HG02588 (cell line): ENCODE measurements around the gene CD2AP.
"Not testable (repeated sequence)": the region's sequence is repeated elsewhere in the genome, so short reads cannot be mapped to it uniquely, and the experiment has no call there.

Experiments
- ATAC-seq: cut with Tn5 transposase; IDR thresholded peaks from one replicate; pipeline ENCODE4 v1.9.1; 2021; ENCODE audit warnings: mild to moderate bottlenecking, moderate library complexity; ENCODE audit not compliant: unreplicated experiment

CD2AP gene

DNA sequence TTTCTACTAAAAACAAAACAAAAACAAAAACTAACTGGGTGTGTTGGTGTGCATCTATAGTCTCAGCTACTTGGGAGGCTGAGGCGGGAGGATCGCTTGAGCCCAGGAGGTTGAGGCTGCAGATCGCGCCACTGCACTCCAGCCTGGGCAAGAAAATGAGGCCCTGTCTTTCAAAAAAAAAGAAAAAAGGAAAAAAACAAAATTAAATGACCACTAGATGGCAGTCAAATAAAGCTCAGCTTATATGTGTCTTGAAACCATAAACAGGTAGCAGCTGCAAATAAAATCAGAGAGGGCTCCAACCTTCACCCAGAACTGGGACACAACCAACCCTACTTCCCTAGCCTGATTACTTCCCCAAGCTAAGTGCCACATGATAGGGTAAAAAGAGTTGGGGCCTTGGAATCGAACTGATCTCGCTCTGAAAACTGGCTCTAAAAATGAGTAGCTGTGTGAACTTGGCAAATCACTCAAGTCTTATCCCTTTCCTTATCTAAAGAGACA is 153.7 kb downstream of the CD2AP start:
- ATAC-seq: no peak

DNA sequence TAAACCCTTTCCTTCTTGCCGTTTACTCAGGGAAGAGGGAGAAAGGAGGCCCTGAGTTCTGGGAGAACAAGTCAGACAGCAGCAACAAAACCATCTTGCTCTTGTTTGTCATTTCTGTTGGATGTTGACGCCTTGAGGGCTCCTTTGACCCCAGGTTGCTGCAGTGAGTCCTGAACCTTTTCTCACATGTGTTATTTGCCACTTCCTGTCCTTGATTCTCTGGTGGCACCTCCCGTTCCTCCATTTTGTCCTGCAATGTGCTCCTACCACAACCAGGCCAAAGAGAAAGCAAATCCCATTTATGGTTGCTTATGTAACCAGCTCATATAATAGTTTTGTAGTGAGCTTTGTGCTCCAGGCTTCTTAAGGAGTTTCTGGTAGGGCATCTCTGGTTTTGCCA is 154.2 kb downstream of the CD2AP start:
- ATAC-seq: no peak

DNA sequence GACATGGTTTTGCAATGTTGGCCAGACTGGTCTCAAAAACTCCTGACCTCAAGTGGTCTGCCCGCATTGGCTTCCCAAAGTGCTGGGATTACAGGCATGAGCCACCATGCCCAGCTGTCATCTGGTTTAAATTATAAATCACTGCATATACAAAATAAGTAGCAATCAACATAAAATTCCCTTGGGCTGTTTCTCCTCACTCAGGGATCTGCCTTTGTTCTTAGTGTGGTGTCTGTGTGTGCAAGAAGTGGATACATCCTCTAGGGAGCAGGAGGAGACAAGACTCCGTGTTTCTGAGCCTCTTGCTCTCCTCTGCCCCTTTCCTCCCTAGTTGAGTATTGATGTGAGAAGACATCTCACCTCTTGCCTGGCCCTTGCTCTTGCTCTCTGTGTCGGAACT is 155.6 kb downstream of the CD2AP start:
- no peak for ATAC-seq

DNA sequence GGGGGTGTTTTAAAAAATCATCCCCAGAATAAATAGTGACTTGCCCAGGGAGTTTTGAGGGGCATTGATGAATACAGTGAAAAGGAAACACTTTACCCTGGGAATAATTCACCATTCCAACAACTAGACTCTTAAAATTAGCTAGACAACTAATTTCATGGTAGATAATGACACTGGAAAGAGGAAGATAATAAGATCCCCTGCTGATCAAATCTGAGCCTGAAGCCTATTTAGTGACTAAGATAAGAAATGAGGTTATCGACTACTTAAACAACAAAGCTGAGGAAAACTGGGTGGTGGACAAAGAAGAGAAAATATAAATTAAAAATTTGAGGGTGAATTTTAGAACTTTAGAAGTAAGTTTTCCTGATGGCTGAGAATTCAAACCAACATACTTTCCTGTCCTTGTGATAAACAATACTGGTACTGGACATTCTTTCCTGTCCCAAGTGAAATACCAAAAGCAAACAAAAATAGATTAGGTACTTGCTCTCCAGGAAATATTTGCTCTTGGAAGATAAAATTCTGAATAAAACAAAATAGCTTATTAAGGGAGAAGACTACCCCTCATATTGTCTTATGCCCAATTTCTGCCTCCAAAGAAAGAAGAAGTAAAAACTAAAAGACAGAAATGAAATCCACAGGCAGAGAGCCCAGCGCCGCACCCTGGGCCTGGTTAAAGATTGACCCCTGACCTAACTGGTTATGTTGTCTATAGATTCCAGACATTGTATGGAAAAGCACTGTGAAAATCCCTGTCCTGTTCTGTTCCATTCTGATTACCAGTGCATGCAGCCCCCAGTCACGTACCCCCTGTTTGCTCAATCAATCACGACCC is 156.8 kb downstream of the CD2AP start:
- ATAC-seq: no peak

DNA sequence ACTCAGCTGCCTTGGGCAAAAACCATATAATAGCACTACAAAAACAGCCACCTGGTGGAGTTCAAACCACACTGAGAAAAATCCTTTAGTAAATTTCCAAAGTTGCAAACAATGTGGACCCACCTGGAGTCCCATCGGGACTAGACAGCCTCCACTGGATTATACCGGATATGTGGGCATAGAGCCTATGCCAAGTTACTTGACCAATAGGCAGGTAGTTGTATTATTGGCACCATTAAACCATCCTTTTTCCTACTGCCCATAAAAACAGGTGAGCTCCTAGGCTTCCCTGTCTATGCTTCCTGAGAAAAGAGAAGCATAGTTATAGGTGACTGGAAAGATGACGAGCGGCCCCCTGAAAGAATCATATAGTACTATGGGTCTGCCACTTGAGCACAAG is 169.1 kb downstream of the CD2AP start:
- no peak for ATAC-seq

DNA sequence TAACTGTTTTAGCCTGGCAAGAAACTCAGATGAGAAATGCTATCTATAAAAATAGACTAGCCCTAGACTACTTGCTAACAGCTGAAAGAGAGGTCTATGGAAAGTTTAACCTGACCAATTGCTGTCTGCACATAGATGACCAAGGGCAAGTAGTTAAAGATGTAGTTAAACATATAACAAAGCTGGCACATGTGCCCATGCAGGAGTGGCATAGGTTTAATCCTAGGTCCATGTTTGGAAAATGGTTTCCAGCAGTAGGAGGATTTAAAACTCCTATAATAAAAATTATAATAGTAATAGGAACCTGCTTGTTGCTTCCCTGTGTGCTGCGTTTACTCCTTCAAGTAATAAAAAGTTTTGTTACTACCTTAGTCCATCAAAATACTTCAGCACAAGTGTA is 169.6 kb downstream of the CD2AP start:
- ATAC-seq: no peak

DNA sequence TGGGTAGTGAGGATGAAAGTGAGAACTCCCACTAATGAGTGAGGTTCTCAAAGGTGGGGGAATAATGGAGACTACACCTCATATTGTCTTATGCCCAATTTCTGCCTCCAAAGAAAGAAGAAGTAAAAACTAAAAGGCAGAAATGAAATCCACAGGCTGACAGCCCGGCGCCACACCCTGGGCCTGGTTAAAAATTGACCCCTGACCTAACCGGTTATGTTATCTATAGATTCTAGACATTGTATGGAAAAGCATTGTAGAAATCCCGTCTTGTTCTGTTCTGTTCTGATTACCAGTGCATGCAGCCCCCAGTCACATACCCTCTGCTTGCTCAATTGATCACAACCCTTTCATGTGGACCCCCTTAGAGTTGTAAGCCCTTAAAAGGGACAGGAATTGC is 170.0 kb downstream of the CD2AP start:
- ATAC-seq: not testable (repeated sequence)

DNA sequence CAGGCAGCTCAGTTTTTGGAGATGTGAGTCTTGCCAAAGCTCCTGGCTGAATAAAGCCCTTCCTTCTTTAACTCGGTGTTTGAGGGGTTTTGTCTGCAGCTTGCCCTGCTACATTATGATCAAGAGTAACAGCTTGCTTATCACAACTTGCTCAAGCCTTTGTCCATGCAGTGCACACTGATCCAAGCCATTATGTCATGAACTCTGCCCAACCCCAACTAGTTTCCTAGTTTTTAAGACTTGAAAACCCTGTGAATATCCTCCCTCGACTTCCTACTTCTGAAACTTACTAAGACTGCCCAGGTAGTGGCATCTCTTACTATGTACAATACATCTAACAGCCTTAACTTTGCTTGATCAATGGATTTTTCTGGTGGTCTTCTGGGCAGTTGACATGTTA is 170.4 kb downstream of the CD2AP start:
- ATAC-seq: no peak

DNA sequence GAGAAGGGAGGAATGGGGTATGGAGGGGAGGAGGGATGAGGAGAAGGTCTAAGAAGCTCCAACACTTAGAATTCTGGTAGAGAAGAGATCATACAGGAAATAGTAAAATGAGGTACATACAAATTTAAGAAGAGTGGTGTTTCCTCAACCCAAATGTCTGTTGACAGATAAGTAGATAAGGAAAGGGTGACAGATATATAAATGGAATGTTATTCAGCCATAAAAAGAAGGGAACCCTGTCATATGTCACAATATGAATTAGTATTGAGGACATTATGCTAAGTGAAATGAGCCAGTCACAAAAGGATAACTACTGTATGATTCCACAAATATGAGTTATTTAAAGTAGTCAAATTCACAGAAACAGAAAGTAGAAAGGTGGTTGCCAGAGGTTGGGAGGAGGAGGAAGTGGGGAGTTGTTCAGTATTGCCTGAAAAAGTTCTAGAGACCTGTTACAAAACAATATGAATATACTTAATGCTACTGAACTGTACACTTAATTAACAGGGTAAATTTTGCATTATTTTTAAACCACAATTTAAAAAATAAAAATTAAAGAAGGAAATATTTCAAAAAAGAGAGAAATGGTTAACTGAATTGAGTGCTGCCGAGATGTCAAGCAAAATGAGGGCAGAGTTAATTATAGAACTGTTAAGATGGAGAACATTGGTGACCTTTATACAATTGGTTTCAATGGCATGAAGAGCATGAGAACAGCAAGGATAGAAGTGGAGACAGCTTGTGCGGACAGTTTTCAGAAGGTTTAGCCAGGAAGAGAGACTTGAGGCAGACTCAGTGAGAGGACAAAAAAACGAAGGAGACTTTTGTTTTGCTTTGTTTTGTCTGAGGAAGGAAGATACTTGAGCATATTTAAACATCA is 173.2 kb downstream of the CD2AP start:
- ATAC-seq: no peak

DNA sequence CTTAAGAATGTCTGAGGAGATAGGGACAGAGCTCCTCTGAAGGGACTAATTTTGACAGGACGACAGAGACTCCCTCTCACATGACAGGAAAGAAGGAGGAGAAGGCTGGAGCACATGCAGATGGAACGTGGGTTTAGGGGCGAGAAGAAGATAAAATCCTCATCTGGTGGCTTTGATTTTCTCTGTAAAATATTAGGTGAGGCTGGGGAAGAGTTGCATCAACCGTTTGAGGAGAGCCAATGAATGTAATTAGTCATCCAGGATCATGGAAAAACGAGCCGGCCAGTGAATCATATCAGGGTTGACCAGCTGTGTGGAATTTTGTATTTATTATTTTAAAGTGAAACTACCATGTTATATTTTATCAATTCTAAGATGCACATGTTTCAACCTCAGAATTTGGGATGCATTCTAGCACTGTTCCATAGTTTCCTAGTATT is 173.9 kb downstream of the CD2AP start:
- no peak for ATAC-seq

DNA sequence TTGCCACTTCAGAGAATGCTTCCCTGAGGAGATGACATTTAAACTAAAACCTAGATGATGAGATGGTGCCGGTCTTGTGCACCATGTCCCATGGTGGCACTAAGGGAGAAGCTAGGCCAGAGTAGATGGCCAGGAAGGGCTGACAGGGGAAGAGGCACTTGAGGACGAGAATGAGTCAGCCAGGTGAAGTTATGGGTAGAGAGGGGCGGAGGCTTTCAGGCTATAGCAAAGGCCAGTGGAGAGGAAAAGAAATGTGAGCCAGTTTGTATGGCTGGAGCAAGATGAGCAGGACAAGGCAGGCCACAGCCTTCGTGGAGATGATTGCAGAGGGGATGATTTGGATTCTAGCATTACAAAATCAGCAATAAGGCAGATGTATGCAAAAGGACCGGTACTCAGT is 176.1 kb downstream of the CD2AP start:
- ATAC-seq: no peak

DNA sequence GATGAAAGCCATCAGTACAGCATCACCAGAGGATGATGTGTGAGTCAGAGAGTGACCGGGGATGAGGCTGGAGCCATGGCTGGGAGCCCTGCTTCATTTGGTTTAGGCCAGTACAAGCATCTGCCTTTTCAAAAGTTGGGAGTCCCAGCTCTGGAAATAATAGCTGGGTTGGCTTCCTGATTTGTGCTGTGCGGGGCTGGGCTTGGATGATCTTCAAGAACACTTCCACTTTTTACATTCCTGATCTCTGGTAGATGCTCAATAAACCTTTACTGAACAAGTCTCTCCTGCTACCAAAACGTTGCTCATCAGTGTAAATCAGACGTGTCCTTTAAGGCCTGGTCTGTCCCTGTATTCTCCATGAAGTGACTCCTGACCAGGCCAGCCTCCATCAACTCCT is 176.7 kb downstream of the CD2AP start:
- no peak for ATAC-seq

DNA sequence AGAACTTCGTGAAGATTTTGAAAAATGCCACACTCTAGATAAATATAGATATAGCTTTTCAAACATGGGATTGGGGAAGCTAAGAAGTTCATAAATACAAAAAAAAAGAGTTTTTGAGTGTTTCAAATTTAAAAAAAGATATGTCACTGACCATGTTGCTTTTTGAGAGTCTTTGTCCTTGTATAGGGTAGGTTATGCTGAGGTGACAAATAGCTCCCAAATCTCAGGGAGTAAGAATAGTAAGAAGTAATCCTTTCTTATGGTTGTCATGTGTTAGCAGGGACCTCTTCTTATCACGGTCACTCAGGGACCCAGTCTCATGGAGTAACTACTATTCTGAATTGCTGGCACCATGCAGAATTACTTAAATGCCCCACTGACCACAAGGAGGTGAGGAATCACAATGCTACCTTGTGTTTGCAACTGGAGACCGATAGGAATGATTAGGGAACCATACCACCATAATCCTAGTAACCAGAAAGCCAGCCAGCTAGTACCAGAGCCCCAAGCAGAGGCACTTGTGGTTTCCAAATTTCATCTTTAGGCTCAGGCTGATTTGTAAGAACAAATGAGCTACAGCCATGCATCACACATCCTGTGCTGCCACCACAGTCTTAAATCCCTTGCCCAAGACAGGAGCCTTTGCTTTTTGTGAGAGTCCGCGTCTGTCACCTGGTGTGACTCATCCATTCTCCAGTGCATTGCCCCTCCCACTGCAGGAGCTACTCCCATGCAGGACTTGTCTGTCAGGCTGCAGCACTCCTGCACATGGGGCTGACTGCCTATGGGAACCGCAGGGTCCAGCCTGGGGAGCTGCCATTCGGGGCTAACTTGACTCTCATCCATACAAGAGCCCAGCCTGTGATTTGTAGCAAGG is 178.4 kb downstream of the CD2AP start:
- ATAC-seq: no peak

DNA sequence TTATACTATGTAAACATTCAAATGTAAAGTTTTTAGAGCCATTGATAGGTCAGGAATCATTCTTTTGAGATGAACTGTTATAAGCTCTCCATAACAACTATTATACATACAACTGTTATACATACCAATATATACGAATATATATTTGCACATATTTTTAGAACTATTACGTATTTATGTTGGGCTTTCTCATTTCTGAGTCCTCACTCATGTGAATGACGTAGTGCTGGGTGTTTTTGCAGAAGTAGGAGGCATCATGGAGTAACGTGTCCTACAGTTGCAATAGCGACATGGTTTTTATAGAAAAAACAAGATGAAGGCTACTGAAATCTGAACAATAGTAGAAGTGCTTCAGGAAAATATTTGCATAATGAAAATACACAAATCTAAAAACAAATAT is 184.4 kb downstream of the CD2AP start:
- ATAC-seq: no peak

DNA sequence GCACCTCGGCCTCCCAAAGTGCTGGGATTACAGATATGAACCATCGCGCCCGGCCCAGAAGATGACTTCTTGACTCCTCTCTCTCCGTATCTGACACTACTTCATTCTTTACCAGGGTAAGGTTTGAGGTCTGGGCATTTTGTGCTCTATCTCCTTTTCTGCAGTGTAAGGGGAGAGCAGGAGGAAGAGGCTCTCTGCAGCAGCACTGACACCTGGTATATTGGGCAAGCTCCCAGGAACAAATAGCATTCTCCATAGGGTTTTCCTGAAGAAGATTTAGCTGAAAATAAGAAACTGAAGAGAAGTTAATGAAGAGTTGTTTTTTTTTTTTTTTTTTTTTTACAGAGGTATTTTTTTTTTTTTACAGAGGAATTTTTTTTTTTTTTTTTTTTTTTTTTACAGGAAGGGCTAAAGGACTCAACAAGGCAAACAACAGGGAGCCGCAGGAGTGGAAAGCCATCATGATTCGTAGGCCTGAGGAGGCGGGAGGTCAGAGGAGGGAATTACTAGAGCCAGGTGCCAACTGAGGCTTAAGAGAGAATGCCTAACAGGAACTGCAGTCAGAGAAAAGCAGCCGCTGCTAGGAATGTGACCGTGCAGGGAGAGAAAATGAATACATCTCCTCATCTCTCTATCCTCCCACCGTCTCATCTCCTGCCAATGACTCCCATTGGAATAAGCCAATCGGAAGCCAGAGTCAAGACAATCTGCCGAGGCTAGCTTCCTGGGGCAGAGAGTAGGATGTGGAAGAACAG is 186.1 kb downstream of the CD2AP start:
- no peak for ATAC-seq

DNA sequence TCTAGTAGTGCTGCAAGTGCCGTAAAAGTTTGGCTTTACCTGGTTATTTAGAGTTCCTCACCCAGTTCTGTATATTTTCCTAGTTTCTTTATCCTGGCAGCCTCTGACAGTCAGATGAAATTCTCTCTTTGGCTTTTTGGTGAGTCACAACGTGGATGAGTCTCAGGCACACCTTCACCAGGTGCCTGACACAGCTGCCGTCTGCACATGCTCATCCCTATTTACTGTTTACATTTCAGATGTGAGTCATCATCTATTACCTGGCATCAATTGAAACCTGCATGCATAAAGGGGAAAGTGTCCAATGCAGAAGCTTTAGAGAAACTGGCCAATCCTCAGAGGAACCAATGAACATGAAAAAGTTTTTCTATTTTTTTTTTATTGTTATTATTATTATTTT is 187.5 kb downstream of the CD2AP start:
- ATAC-seq: no peak

DNA sequence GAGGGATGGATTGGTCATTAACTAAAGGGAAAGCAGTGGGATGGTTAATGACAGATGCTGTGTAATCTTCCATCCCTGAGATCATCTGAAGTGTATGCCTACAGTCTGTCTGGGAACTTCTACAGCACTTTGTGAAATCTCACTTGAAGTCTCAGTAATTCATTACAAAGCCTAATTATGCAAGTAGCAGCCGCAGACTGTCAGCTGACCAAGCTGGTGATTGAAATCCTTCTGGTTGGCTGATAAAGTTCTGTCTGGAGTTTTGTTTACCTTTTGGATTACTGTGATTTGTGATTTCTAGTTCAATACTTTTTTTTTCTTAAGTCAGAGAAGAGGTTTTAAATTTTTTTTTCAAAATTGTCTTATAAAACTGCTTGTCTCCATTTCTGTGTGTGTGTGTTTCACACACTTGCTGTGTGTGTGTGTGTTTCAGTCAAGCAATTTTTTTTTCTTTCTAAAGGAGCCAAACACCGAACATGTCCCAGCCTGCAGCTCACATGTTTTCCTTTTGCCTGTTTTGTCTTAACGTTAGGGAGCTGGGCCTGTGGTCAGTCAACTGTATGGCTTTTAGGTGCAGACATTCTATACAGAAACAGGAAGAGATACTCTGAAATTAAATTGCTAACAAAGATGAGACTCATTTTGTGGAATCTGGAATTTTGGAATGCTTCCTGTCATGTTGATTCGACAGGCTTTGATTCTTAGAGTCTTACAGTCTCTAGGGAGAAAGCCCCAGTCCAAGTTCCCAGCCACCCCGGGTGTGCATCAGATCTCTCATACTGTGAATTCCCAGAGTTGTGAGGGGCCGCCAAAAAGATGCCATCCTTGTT is 192.3 kb downstream of the CD2AP start:
- no peak for ATAC-seq

DNA sequence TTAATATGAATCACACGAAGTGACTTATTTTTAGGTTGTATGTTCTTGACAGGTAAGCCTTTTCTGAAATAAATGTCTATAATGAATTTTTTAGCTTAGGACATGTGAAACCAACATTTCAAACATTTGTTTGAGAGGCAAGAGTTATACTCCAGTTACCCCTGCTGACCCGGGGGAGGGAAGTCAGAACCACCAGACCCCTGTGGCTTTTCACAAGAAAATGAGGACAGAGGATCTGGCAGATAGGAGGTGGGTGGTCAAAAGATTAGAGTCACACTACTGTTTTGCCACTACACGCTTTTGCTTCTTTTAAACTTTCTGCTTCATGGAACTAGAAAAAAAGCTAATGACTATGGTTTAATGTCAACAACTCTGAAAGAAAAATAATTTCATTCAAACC is 193.3 kb downstream of the CD2AP start:
- ATAC-seq: no peak

DNA sequence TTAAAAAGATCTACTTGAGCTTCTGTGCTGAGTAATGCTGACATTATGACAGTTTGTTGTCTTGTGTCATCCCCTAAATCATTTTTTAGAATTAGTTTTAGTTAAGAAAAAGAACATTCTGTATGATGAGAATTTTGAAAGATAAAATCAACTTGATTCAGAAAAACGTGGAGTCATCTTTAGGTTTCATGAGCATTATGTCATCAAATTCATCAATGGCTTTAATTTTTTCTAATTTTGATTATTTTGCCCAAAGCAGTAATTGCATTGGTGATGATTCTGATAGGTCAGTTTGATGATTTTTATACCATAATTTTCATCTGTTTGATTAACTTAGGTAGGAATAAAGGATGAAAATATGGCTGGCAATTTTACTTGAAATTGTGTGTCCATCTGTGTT is 194.2 kb downstream of the CD2AP start:
- no peak for ATAC-seq
